Medulla oblongata (tissue), 1 donor: ENCODE results near the gene JAK2.
"Not testable (repeated sequence)": the region's sequence is repeated elsewhere in the genome, so short reads cannot be mapped to it uniquely, and the experiment has no call there.

Experiments used
- DNase-seq: peaks from one replicate; pipeline ENCODE4 v3.0.0-alpha.2; 2015; ENCODE audit errors: extremely low spot score

The JAK2 gene

GRCh38 chr9:5041390-5042115, 56.5 kb downstream of the JAK2 start:
- no peak for DNase-seq

DNA sequence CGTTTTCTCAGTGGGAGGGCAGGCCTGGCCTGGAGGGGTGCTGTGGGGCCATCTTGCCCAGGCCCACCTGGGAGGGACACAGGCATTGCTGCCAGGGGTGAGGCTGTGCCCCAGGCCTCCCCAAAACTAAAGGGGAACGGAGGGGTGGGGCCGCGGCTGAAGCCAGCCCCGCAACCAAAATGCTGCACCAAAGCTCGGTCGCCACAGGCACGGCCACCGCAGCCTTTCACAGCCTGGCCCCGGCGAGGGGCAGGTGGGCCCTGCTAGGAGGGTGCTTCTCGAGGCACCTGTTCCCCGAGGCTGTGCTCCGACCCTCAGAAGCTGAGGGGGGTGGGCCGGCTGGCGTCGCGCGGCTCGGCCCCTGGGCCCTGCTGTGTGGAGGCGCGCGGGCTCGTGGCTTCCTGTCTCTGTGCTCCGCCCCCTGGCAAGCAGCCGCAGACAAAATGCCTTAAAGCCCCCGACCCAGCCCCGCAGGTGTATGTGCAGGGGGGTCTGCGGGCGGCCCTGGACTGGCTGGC, 57.6 kb downstream of the JAK2 start:
- no peak for DNase-seq

GRCh38 chr9:5043381-5043780, 58.3 kb downstream of the JAK2 start:
- no peak for DNase-seq

DNA sequence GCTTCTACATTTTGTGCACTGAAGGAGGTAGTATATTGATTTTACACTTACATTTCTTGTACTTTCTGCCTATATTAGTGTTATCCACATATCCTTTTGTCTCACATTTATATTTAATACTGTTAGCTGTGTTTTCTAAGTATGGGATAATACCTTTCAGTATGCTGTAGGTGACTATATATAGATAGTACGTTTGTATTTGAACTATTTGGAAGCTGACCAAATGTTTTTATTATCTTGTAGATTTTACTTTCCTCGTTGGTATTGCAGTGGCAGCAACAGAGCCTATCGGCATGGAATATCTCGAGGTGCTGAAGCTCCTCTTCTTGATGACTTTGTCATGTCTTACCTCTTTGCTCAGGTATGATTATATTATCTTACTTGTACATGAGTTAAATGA, 59.1 kb downstream of the JAK2 start:
- no peak for DNase-seq

GRCh38 chr9:5052838-5053237, 67.8 kb downstream of the JAK2 start:
- no peak for DNase-seq

- no peak for DNase-seq
Observed at GRCh38 chr9:5062631-5063030, 77.6 kb downstream of the JAK2 start.

GRCh38 chr9:5072871-5073270, 87.8 kb downstream of the JAK2 start:
- DNase-seq, result no peak

DNA sequence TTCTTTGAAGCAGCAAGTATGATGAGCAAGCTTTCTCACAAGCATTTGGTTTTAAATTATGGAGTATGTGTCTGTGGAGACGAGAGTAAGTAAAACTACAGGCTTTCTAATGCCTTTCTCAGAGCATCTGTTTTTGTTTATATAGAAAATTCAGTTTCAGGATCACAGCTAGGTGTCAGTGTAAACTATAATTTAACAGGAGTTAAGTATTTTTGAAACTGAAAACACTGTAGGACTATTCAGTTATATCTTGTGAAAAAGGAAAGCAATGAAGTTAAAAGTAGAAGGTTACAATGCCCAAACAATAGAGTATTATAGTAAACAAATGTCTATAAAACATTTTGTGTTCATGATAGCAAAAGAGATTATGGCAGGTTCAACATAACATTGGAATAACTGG, 88.6 kb downstream of the JAK2 start:
- no peak for DNase-seq

DNA sequence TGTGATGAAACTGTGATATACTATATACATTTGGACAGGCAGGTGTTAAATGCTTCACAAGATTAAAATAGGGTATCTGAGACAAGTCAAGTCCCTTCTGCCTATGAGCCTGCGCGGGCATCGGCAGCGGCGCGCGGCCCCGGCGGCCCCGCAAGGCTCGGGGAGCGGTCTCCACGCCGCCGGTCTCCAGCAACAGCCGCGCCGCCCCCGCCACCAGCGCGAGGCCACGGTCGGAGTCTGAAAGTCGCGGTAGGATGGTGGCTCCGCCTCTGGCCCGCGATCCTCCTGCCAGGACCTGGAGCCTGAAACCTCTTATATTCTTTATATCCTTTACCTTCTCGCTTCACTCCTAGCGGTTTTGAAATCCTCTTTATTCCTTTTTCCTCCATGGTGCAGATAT, 100.9 kb downstream of the JAK2 start:
- DNase-seq, result no peak

- DNase-seq, result no peak
Observed at GRCh38 chr9:5089737-5090136, 104.7 kb downstream of the JAK2 start.

DNA sequence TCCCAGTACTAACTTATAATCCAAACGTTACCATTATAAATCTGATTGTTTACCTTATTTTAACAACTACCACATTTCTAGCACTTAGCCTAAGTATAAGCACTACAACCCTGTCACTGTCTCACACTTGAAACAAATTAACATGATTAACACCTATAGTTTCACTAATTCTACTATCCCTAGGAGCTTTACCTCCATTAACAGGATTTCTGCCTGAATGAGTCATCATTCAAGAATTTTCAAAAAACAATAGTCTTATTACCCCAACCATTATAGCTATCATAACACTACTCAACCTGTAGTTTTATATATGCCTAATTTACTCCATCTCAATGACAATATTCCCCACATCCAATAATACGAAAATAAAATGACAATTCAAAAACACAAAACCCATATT, 110.7 kb downstream of the JAK2 start:
- no peak for DNase-seq

DNA sequence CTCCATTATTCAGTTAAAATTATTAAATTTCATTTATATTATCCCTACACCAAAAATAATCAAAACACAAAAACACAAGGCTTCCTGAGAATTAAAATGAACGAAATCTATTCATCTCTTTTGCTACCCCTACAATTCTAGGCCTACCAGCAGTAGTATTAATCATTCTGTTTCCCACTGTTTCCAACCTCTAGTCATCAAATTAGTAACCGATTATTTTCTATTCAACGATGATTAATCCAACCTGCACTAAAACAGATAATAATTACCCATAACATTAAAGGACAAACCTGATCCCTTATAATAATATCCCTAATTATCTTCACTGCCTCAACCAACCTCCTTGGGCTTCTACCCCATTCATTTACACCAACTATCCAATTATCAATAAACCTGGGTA, 114.4 kb downstream of the JAK2 start:
- no peak for DNase-seq

DNA sequence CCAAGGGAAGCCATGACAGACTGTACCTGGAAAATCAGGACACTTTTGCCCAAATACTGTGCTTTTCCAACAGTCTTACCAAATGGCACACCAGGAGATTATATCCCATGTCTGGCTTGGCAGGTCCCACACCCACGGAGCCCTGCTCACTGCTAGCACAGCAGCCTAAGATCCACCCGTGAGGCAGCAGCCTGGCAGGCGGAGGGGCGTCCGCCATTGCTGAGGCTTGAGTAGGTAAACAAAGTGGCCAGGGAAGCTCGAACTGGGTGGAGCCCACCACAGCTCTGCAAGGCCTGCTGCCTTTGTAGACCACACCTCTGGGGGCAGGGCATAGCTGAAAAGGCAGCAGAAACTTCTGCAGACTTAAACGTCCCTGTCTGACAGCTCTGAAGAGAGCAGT, 116.1 kb downstream of the JAK2 start:
- DNase-seq, result not testable (repeated sequence)

DNA sequence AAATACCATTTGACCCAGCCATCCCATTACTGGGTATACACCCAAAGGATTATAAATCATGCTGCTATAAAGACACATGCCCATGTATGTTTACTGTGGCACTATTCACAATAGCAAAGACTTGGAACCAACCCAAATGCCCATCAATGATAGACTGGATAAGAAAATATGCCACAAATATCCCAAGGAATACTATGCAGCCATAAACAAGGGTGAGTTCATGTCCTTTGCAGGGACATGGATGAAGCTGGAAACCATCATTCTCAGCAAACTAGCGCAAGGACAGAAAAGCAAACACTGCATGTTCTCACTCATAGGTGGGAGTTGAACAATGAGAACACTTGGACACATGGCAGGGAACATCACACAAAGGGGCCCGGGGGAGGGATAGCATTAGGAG, 121.4 kb downstream of the JAK2 start:
- not testable (repeated sequence) for DNase-seq

DNA sequence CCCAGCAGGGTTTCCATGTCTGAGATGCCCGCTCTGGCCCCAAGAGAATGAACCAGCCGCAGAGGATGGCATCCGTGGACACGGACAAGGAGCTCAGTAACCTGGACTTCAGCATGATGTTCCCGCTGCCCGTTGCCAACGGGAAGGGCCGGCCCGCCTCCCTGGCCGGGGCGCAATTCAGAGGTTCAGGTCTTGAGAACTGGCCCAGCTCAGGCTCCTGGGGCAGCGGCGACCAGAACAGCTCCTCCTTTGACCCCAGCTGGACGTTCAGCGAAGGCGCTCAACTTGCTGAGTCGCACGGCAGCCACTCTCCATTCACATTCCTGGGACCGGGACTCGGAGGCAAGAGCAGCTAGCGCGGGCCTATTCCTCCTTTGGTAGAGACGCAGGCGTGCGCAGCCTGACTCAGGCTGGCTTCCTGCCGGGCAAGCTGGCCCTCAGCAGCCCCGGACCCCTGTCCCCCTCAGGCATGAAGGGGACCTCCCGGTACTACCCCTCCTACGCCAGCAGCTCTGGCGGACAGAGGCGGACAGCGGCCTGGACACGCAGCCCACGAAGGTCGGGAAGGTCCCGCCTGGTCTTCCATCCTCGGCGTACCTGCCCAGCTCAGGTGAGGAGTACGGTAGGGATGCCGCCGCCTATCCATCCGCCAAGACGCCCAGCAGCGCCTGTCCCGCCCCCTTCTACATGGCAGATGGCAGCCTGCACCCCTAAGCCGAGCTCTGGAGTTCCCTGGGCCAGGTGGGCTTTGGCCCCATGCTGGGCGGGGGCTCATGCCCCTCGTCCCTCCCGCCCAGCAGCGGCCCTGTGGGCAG, 126.0 kb downstream of the JAK2 start:
- no peak for DNase-seq

- DNase-seq, result no peak
Observed at GRCh38 chr9:5111696-5112095, 126.6 kb downstream of the JAK2 start.

DNA sequence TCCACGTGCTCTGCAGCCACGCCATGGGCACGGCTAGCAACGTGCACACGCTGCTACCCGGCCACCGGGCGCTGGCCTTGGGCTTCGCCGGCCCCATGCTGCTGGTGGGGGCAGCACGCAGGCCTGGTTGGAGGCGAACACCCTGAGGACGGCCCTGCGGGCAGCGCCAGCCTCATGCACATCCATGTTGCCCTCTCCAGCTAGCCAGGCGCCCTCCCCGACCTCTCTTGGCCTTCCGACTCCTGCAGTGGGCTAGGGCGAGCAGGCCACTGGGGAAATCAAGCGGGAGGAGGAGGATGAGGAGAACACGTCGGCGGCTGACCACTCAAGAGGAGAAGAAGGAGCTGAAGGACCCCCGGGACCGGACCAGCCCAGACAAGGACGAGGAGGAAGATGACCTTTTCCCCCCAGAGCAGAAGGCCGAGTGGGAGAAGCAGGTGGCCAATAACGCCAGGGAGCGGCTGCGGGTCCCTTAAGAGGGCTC, 127.1 kb downstream of the JAK2 start:
- DNase-seq, result no peak

DNA sequence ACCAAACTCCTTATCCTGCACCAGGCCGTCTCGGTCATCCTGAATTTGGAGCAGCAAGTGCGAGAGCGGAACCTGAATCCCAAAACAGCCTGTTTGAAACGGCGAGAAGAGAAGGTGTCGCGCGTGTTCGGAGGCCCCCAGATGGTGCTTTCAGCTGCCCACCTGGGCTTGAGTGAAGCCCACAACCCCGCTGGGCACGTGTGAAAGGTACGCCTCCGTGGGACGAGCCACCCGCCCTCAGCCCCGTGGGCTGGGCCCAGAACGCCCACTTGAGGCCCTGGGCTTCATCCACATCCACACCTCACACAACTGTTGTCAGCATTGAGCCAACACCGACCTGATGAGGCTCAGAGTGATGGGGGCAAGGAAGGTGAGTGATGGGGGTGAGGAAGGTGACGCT, 127.6 kb downstream of the JAK2 start:
- no peak for DNase-seq

DNA sequence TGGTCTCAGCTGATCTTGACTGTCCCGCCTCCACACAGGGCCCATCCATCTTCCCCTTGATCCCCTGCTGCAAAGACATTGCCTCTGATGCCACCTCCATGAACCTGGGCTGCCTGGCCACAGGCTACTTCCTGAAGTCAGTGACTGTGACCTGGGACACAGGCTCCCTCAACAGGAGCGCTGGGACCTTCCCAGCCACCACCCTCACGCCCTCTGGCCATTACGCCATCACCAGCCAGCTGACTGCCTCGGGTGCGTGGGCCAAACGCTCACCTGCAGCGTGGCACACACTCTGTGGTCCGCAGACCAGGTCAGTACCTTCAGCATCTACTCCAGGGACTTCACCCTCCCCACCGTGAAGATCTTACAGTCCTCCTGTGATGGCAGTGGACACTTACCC, 128.5 kb downstream of the JAK2 start:
- DNase-seq, result no peak

DNA sequence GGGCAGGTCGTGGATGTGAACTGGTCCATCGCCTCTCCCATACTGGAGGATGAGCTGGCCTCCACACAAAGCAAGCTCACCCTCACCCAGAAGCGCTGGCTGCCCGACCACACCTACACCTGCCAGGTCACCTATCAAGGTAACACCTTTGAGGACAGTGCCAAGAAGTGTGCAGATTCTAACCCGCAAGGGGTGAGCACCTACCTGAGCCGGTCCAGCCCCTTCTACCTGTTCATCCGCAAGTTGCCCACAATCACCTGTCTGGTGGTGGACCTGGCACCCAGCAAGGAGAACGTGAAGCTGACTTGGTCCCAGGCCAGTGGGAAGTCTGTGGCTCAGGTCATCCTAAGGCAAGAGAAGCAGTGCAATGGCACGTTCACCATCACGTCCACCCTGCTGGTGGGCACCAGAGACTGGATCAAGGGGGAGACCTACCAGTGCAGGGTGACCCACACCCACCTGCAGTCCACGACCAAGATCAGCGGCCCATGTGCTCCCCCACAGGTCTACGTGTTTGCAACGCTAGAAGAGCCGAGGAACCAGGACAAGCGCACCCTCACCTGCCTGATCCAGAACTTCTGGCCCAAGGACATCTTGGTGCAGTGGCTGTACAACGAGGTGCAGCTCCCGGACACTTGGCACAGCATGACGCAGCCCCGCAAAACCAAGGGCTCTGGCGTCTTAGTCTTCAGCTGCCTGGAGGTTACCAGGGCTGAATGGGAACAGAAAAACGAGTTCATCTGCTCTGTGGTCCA, 129.1 kb downstream of the JAK2 start:
- DNase-seq, result no peak

DNA sequence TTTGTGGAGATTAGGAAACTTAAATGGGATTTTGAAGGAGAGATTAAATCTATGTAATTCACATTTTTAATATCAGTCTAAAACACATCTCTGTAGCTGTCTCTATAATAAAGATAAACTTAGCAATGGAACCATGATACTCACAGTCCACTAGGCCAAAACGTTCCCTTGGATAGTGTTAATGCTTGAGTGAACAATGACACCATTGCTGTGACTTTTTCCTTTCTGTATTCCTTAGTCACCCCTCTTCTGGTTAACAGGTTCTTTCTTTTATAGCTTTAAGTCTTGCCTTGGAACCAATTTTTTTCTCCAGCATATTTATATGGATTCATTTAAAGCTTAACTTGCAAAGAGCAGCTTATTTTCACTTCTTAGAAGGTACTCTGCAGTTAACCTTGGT, 137.0 kb downstream of the JAK2 start:
- DNase-seq, result peak; percentile 6

- DNase-seq, result no peak
Observed at GRCh38 chr9:5122516-5122915, 137.4 kb downstream of the JAK2 start.
